ENCODE measurements around the gene MAPK11. TPM values are rescaled to one million over a fixed set of nuclear protein-coding genes. Genes with fewer than 3 reads are reported as not detected.

MAPK11 gene
- polyA plus RNA-seq, 1 donor (not counting 4 experiments of a cell fraction or from before 2014, with no cell fraction given) = 4.6 TPM

DNA sequence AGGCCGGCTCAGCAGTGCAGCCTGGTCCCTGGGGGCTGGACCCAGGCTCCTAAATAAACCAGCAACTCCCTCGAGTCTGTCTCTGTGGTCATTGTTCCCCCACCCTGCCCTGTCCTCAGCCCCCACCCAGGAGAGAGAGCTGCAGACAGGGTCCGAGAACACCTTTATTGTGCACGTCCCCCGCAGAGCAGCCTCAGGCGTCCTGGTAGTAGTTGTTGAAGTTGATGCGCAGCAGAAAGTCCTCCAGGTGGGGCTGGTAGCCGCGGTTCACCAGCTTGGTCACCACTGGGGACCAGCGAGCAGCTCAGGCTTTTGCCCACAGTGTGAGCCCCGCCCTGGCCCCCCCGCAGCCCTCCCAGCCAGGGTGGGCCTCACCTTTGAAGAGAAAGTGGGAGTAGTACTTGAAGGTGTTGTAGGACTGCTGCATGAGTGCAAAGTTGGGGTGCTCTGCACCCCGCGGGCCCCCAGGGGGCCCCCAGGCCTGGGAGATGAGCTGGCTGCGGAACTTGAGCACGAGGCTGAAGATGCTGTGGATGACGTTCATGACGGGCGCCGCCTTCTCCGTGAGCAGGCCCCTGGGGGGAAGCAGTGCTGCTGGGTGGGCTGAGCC is 52.5 kb downstream of the MAPK11 start:
- peaks cover 26 to 54% of the 10 kb centered on the region in 2 experiments for H3K36me3 ChIP-seq (ENCODE audit: control insufficient read depth in 2 of 2, extremely low read depth in 1 of 2, insufficient read depth in 2 of 2, low read length in 2 of 2)
- H3K79me2 ChIP-seq (ENCODE audit: control insufficient read depth, insufficient read depth, low read length) = peaks cover 19% of the 10 kb centered on the region
- dilution Hi-C loops (cut with MboI; ENCODE audit: extremely low pct_ligation_motif_present, low sequenced_read_pairs) = no loop called here
- H4K20me1 ChIP-seq (ENCODE audit: control insufficient read depth, extremely low read depth, insufficient read depth, low read length) = no peaks in the 10 kb centered on the region
- H3K4me2 ChIP-seq (ENCODE audit: control insufficient read depth, extremely low read depth, insufficient read depth, low read depth, low read length) = no peak overlapping the region
- H3K9me3 ChIP-seq (ENCODE audit: control insufficient read depth, low read depth, low read length) = no peaks in the 10 kb centered on the region
- FAIRE-seq (no peak), DNase-seq (ENCODE audit: low read depth, low spot score) (no peak)
- H3K4me3 ChIP-seq (ENCODE audit: control insufficient read depth in 2 of 3, extremely low read depth in 1 of 3, insufficient read depth in 2 of 3, low read depth in 1 of 3, low read length in 3 of 3) = no peak overlapping the region
- H3K4me1 ChIP-seq (ENCODE audit: control insufficient read depth, extremely low read depth, insufficient read depth, low read length) = no peaks in the 10 kb centered on the region
- H3K27ac ChIP-seq (ENCODE audit: control insufficient read depth, insufficient read depth, low read length) = no peak overlapping the region
- no peak overlapping the region for H2AFZ ChIP-seq (ENCODE audit: control insufficient read depth, low read length)
- H3K9me1 ChIP-seq (ENCODE audit: control insufficient read depth, extremely low read depth, insufficient read depth, low read length) = no peaks in the 10 kb centered on the region
- TF ChIP-seq, protein P1, sequence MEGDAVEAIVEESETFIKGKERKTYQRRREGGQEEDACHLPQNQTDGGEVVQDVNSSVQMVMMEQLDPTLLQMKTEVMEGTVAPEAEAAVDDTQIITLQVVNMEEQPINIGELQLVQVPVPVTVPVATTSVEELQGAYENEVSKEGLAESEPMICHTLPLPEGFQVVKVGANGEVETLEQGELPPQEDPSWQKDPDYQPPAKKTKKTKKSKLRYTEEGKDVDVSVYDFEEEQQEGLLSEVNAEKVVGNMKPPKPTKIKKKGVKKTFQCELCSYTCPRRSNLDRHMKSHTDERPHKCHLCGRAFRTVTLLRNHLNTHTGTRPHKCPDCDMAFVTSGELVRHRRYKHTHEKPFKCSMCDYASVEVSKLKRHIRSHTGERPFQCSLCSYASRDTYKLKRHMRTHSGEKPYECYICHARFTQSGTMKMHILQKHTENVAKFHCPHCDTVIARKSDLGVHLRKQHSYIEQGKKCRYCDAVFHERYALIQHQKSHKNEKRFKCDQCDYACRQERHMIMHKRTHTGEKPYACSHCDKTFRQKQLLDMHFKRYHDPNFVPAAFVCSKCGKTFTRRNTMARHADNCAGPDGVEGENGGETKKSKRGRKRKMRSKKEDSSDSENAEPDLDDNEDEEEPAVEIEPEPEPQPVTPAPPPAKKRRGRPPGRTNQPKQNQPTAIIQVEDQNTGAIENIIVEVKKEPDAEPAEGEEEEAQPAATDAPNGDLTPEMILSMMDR (optimal IDR thresholded peaks at IDR 0.05 in 1 of 3, IDR thresholded peaks at IDR 0.05 in 1 of 3, conservative IDR thresholded peaks at IDR 0.05 in 1 of 3; ENCODE audit: extremely low read depth in 1 of 3, insufficient read depth in 2 of 3, low read length in 3 of 3) = no peak
- no peak for TF ChIP-seq EZH2 (IDR thresholded peaks at IDR 0.05; ENCODE audit: low read length)
- no peaks in the 10 kb centered on the region for H3K27me3 ChIP-seq (ENCODE audit: control insufficient read depth, extremely low read depth, insufficient read depth, low read length)
- H3K9ac ChIP-seq (ENCODE audit: control insufficient read depth, extremely low read depth, insufficient read depth, low read length) = no peak overlapping the region

DNA sequence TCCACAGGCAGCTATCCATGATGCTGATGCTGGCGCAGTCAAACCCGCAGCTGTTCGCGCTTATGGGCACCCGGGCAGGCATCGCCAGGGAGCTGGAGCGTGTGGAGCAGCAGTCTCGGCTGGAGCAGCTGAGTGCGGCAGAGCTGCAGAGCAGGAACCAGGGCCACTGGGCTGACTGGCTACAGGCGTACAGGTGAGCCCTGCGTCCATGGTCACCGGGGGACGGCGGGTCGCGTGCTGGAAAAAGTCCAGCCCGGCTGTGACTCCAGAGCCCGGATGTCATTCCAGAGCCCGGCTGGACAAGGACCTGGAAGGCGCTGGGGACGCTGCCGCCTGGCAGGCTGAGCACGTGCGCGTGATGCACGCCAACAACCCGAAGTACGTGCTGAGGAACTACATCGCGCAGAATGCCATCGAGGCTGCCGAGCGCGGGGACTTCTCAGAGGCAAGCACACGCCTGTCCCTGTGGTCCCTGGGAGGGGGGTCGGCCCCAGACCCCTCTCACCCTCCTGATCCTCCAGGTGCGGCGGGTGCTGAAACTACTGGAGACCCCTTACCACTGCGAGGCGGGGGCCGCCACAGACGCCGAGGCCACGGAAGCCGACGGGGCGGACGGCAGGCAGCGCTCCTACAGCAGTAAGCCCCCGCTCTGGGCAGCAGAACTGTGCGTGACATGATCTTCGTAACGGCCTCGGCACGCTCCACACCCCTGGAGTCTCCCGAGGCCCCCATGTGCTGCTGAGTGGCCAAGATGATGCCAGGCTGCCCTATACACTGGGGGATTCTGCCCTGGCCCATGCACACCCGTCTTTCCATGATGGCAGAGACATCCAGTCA is 53.3 kb downstream of the MAPK11 start:
- TF ChIP-seq, protein P1 (optimal IDR thresholded peaks at IDR 0.05 in 1 of 3, IDR thresholded peaks at IDR 0.05 in 1 of 3, conservative IDR thresholded peaks at IDR 0.05 in 1 of 3; ENCODE audit: extremely low read depth in 1 of 3, insufficient read depth in 2 of 3, low read length in 3 of 3) = no peak
- no peak for TF ChIP-seq EZH2 (IDR thresholded peaks at IDR 0.05; ENCODE audit: low read length)
- Histone ChIP-seq H3K9me1 (ENCODE audit: control insufficient read depth, extremely low read depth, insufficient read depth, low read length) (no peaks in the 10 kb centered on the region), H3K36me3 (ENCODE audit: control insufficient read depth in 2 of 2, extremely low read depth in 1 of 2, insufficient read depth in 2 of 2, low read length in 2 of 2) (peaks cover 28 to 52% of the 10 kb centered on the region in 2 experiments), H3K79me2 (ENCODE audit: control insufficient read depth, insufficient read depth, low read length) (peaks cover 25% of the 10 kb centered on the region), H3K9ac (ENCODE audit: control insufficient read depth, extremely low read depth, insufficient read depth, low read length) (no peak overlapping the region), H3K27ac (ENCODE audit: control insufficient read depth, insufficient read depth, low read length) (no peak overlapping the region), H3K4me2 (ENCODE audit: control insufficient read depth, extremely low read depth, insufficient read depth, low read depth, low read length) (no peak overlapping the region), H3K9me3 (ENCODE audit: control insufficient read depth, low read depth, low read length) (no peaks in the 10 kb centered on the region), H3K27me3 (ENCODE audit: control insufficient read depth, extremely low read depth, insufficient read depth, low read length) (no peaks in the 10 kb centered on the region), H3K4me1 (ENCODE audit: control insufficient read depth, extremely low read depth, insufficient read depth, low read length) (no peaks in the 10 kb centered on the region), H3K4me3 (ENCODE audit: control insufficient read depth in 2 of 3, extremely low read depth in 1 of 3, insufficient read depth in 2 of 3, low read depth in 1 of 3, low read length in 3 of 3) (no peak overlapping the region), H2AFZ (ENCODE audit: control insufficient read depth, low read length) (no peak overlapping the region), H4K20me1 (ENCODE audit: control insufficient read depth, extremely low read depth, insufficient read depth, low read length) (no peaks in the 10 kb centered on the region)
- FAIRE-seq (no peak), DNase-seq (ENCODE audit: low read depth, low spot score) (no peak)
- dilution Hi-C loops (cut with MboI; ENCODE audit: extremely low pct_ligation_motif_present, low sequenced_read_pairs) = no loop called here

Data from keratinocyte (primary cell).